NT2/D1 (cell line): ENCODE results near the gene LENG9.

Experiments
- SUZ12 ChIP-seq: IDR thresholded peaks from 2 replicates; pipeline ENCODE4 v1.6.1; 2011; ENCODE audit not compliant: insufficient read length, insufficient read depth; ENCODE audit errors: extremely low read depth
- YY1 ChIP-seq: IDR thresholded peaks from 2 replicates; pipeline ENCODE4 v1.6.1; 2011; ENCODE audit not compliant: insufficient read length, insufficient read depth

GRCh38 chr19:54481326-54481930, 17.9 kb upstream of the LENG9 start:
- no peak for TF ChIP-seq YY1
- TF ChIP-seq SUZ12: no peak
